NCI-H2196 treated with DMSO at 0.1 percent for 48 hours (cell line): ENCODE results near the gene DCST1.
"Not testable (repeated sequence)": the region's sequence is repeated elsewhere in the genome, so short reads cannot be mapped to it uniquely, and the experiment has no call there.

ENCODE experiments used
- DNase-seq: peaks from one replicate; lab custom pipeline; 2025; ENCODE audit not compliant: unreplicated experiment; lab: John Stamatoyannopoulos, UW

The DCST1 gene, protein sequence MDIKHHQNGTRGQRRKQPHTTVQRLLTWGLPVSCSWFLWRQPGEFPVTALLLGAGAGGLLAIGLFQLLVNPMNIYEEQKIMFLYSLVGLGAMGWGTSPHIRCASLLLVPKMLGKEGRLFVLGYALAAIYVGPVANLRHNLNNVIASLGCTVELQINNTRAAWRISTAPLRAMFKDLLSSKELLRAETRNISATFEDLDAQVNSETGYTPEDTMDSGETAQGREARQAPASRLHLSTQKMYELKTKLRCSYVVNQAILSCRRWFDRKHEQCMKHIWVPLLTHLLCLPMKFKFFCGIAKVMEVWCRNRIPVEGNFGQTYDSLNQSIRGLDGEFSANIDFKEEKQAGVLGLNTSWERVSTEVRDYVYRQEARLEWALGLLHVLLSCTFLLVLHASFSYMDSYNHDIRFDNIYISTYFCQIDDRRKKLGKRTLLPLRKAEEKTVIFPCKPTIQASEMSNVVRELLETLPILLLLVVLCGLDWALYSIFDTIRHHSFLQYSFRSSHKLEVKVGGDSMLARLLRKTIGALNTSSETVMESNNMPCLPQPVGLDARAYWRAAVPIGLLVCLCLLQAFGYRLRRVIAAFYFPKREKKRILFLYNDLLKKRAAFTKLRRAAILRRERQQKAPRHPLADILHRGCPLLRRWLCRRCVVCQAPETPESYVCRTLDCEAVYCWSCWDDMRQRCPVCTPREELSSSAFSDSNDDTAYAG

DNA sequence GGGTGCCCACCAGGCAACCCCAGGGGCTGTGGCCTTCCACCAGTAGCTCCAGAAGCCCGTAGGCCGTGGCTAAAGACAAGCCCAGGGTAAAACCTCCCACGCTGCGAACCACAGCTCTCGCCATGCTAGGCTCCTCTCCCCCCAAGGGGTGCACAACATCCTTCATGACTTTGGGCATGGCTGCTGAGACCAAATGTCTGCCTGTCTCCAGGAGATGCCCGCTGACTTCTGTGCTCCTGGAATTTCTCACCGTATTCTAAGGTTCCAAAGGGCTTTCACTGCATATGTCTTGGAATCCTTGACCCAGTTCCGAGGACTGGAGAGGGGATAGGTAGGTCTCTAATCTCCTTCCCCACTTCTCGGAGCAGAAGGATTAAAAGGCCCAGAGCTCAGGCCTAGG is at the start of gene DCST1, which contains the start of gene DCST2:
Gene DCST1, plus strand, starts transcription at position 301 of the 400 bp plus-strand sequence. CDS start 213 bp downstream, outside the sequence.
Gene DCST2, minus strand, starts transcription at position 258 of the 400 bp plus-strand sequence. Its CDS starts 80 bp downstream, at position 178.
- no peak for DNase-seq

DNA sequence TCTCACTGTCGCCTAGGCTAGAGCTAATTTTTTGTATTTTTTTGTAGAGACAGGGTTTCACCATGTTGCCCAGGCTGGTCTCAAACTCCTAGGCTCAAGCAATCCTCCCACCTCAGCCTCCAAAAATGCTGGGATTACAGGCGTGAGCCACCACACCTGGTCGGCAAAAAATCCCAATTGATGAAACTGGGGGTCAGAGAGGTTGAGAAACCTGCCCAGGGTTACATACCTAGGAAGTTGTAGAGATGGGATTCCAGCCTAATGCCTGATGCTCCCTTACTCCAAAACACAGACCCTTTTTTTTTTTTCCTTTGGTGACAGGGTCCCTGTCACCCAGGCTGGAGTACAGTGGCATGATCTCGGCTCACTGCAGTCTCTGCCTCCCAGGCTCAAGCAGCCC is 46.9 kb upstream of the DCST1 start:
- not testable (repeated sequence) for DNase-seq

DNA sequence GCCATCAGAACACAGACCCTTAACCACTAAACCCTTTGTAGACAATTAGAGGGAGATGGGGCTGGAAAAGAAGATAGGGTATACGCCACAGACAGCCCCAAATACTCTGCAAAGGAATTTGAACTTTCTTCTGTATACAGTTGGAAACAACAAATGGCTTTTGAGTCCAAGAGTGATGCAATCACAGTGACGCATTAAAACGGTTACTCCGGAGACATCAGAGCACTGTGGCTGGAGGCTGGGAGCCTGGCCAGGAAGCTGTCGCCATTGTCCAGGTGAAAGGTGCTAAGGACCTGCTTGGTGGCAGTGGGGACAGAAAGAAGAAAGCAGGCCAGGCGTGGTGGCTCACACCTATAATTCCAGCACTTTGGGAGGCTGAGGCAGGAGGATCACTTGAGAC is 46.3 kb upstream of the DCST1 start:
- no peak for DNase-seq

DNA sequence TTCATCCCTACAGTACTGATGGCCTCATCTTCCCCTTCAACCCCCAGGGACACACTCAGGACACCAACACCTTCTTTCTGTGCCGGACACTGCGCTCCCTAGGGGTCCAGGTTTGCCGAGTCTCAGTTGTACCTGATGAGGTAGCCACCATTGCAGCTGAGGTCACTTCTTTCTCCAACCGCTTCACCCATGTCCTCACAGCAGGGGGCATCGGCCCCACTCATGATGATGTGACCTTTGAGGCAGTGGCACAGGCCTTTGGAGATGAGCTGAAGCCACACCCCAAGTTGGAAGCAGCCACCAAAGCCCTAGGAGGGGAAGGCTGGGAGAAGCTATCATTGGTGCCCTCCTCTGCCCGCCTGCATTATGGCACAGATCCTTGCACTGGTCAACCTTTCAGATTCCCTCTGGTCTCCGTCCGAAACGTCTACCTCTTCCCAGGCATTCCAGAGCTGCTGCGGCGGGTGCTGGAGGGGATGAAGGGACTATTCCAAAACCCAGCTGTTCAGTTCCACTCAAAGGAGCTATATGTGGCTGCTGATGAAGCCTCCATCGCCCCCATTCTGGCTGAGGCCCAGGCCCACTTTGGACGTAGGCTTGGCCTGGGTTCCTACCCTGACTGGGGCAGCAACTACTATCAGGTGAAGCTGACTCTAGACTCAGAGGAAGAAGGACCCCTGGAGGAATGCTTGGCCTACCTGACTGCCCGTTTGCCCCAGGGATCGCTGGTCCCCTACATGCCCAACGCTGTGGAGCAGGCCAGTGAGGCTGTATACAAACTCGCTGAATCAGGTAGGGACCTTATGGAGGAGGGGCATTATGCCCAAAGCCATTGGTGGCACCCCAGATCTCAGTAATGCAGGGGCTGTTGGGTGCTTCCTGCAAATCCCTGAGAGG is 45.3 kb upstream of the DCST1 start:
- DNase-seq: no peak

DNA sequence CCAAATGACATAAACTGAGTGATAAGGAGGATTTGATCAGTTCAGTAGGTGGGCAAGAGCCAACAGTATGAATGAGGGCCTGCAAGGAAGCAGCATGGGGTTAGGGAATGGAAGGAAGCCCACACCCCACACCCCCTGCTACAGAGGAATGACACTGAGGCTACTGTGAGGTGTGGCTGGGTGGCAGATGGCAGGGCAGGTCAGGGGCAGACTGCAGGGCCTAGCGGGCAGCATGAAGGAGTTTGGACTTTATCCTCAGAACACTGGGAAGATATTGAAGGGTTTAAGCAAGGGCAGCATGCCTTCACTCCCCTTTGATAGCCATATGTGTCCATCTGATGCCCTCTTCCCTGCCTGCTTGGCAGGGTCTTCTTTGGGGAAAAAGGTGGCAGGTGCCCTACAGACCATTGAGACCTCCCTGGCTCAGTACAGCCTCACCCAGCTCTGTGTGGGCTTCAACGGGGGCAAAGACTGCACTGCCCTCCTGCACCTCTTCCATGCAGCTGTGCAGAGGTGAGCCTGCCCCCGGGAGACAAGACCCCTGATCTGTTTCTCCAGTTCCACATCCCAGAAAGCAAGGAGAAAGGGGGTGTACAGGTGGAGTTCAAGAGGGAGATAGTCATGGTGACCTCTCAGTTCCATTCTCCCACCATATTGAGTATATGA is 44.3 kb upstream of the DCST1 start:
- no peak for DNase-seq

DNA sequence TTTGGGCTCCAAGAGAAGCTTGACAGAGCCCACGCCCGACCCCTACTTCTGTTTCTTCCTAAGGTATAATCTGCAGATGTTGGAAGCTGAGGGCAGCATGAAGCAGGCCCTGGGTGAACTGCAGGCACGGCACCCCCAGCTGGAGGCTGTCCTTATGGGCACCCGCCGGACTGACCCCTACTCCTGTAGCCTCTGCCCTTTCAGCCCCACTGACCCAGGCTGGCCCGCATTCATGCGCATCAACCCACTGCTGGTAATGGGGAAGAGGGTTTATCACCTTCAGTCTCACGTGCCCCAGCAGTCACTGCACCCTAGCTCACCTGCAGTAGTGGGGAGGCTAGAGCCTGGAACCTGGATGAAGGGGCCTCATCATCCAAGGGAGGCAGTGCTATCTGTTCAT is 43.3 kb upstream of the DCST1 start:
- DNase-seq: no peak

DNA sequence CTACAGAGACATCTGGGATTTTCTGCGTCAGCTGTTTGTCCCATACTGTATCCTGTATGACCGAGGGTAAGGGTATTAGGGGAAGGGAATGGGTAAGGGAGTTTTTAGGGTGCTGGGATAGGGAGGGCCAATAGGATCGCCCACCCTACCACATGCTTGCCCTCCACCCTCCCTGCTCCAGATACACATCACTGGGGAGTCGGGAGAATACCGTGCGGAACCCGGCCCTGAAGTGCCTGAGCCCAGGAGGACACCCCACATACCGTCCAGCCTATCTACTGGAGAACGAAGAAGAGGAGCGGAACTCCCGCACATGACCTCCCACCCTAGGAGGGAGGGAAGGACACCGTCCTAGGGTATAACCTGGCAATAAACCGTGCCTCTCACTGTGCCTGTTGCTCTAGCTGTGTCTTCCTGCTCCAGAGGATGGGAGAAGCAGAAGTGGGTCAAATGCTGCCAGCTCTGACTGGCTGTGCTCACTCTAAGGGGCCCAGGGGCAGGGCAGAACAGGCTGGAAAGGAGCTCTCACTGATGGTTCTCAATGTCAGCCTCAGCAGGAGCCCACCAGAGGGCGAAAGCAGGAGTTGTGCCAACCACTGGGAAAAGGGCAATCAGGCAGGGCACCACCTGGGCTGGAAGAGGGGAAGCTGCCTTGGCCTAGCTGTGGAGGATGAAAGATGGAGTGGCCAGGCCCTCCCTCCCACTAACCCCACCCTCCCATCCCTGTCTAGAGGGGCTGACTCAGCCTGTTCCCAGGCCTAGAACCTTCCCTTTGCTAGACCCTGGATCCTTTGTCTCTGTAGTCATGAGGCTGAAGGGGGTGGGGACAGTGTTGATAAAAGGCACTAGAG is 40.7 kb upstream of the DCST1 start:
- DNase-seq: no peak

DNA sequence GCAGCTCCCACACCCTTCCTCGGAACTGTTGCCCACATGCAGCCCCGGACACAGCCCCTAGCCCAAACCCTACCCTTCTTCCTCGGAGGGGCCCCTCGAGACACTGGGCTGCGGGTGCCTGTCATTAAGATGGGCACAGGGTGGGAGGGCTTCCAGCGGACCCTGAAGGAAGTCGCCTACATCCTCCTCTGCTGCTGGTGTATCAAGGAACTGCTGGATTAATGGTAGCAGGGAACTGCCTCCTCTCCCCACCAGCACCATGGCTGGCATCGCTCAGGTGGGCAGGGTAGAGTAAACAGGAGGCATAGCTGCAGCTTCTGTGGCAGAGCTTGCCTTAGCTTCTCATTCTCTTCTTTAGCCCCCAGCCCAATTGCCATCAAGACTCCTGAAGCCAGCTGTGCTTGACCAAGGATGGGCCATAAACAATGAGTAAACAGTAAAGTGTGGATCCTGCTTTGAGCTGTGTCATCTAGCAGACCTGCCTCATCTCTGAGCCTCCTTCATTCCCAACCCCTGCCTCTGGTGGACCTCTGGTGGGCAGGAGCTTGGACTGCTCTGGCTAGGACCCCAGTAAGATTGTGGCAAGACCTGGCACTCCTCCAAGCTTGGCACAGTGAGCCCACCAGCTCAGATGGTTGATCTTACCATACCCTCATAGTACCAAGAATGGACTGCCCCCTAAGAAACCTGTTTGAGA is 39.9 kb upstream of the DCST1 start, which contains the start of gene LENEP:
Gene LENEP, plus strand, starts transcription at position 15 of the 697 bp plus-strand sequence. Its CDS starts 22 bp downstream, at position 37.
- no peak for DNase-seq

DNA sequence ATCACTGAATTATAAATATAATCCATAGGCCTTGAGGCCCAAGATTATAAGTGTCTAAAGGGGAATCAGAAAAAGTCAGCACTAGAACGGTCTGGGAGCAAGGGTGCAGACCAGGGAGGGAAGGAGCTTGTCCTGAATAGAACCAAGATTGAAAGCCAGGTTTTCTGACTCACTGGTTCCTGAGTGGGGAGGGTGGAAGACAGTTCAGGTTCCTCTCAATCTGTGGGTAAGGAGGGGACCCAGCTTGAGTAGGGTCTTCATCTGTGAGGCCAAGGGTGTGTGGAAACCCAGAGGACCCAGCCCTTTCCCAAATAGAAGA is 39.4 kb upstream of the DCST1 start:
- DNase-seq: no peak

DNA sequence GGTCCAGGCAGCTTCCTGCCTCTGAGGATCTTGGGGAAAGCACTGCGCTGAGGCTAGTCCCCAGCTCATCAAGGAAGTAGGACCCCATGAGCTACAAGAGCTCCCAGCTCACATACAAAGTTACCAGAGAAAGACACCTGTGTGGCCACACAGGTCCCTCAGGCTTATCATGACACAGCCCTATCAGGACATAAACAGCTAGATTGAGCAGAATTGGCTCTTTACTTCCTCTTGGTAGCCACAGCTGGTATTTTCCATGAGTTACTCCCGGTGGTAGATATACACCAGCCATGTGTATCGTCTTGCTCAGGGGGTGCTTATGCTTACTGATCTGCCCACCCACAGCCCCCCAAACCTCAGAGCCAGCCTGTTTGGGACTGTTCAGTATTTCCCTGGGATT is 39.0 kb upstream of the DCST1 start:
- DNase-seq: no peak

DNA sequence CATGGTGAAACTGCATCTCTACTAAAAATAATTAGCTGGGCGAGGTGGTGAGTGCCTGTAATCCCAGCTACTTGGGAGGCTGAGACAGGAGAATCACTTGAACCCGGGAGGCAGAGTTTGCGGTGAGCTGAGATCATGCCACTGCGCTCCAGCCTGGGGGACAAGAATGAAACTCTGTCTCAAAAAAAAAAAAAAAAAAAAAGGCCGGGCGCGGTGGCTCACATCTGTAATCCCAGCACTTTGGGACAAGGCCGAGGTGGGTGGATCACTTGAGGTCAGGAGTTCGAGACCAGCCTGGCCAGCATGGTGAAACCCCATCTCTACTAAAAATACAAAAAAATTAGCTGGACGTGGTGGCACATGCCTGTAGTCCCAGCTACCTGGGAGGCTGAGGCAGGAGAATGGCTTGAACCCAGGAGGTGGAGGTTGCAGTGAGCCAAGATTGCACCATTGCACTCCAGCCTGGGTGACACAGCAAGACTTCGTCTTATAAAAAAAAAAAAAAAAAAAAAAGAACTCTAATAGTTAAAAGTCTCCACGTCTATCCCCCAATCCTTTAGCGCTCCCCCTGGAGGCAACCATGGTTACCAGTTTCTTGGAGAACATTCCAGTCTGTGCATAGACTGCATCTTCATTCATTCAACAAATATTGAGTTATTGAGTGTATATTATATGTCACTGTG is 38.2 kb upstream of the DCST1 start:
- DNase-seq: not testable (repeated sequence)

DNA sequence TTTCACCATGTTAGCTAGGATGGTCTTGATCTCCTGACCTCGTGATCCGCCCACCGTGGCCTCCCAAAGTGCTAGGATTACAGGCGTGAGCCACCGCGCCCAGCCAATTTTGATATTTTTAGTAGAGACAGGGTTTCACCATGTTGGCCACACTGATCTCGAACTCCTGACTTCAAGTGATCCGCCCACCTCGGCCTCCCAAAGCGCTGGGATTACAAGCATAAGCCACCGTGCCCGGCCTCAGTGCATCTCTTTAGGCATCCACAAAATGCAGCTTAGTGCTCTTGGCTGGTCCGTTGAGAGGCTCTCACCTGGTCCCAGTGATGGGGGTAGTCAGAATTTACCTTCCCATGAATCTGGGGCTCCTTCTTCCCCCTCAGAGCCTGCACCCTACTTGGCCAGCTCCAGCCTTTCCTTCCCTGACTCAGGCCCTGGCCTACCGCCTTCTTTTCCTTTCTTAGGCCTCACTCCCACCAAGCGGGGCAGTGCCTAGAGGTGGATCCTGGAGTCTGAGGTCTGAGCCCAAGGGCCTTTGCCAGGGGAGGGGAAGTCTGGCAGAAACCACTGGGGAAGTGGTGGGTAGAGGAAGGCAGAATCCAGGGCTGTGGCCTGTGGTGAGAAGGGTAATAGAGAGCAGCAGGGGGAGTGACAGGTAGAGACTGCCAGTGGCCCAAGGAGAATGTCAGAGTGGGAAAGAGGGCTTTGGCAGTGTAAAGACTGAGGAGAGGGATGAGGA is 36.5 kb upstream of the DCST1 start:
- DNase-seq: no peak

DNA sequence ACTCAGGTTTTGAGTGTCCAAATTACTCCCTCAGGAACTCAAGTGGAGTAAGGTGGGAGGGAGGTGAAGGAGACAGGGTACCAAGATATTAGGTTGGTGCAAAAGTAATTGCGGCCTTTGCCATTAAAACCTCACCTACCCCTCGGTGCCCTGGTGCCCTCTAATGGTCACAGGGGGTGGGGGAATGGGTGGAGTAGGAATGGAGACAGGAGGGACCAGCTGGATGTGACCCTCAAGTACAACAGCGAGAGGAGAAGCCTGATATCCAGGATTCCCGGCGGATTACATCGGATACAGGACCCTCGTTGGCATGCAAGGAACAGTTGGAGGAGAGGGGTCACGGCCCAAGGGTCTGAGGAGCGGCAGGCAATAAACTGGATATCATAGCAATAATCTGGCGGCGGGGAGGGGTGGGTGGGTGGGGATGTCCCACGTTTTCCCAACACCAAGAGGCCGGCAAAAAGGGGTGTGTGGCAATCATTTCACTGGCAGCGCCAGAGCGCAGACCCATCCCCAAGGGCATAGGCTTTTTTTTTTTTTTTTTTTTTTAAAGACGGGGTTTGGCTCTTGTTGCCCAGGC is 35.3 kb upstream of the DCST1 start:
- no peak for DNase-seq

DNA sequence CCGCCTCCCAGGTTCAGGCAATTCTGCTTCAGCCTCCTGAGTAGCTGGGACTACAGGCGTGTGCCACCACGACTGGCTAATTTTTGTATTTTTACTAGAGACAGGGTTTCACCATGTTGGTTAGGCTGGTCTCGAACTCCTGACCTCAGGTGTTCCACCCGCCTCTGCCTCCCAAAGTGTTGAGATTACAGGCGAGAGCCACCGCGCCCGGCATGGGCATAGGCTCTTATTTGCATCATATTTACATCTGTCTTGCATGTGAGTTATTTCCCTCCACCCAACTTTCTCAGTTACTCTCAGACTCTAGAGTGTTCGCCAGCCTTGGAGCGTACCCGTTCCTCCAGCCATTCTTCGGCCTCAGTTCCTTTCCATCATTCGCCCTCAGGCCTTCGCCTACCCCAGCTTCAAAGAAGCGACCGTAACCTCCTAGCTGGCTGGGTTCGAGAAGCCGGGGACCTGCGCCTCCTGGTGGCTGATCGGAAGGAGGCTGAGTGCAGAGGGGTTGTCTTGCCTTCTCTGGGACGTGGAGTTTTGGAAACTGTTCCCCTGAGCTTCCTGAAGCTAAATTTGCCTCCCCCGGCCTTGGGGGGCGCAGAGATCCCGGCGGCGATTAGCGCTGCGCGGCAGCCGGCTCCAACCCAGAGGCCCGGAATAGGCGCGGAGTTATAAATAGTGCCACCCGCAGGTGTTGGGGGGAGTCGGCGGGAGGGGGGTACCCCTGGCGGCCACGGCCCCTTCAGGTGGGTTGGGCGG is 34.6 kb upstream of the DCST1 start:
- no peak for DNase-seq

DNA sequence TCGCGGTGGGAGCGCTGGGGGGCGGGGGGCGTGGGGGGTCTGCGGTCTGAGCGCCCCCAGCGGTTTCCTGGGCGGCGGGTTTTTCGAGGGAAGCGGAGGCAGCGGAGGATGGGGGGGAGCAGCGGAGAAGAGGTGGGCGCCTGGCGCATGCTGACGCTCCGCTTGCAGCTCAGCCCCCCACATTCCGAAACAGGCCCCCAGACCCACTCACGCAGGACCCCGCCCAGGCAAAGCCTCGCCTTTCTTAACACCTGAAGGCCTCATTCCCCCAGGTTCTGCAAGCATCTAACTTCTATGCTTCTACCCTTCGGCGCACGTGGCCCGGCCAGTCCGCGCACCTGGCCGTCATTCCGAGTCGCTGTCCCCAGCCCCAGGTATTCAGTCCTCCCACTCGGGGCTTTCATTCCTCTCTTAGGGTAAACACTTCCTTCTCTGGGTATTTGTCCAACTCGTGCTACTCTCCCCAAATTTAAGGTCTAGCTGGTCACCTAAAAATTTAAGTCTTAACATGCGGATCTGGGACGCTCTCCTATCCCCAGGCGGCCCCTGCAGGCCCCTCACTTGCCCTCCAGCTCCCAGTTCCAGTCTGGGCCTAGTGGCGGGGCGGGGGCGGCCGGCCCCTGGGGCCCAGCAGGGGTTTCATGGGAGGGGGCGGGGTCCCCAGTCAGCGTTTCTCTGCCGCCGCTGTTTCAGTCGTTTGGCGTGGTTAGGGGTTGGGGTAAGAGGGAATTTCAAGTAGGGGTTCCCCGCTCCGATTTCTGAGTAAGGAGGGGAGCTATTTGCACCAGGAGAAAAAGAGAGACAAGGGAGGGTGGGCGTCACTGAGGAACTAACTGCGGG is 33.8 kb upstream of the DCST1 start:
- DNase-seq: no peak

DNA sequence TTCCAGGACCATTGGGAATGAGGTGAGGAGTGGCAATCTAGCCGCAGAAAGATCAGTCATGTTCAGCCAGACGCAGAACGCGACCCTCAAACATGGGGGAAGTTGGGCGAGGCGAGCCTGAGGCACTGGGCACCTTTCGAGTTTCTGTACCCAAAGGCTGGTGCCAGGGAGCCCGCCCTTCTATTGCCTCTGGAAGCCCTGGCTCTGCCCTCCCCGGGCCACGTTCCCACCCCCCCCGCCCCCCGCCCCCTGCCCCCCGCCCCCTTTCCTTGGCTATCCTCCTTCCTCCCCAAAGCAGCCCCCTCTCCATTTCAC is 33.3 kb upstream of the DCST1 start:
- DNase-seq: no peak
